Measurements from ENCODE around the gene LANCL2.
A peak's percentile ranks its signal among the peaks of the same experiment; 100 is the strongest.
"Not testable (repeated sequence)": the region's sequence is repeated elsewhere in the genome, so short reads cannot be mapped to it uniquely, and the experiment has no call there.

The LANCL2 gene

GRCh38 chr7:55471594-55471993 lies 106.5 kb downstream of the LANCL2 start:
- DNase-seq (ENCODE audit: low read depth) = not testable (repeated sequence)

- not testable (repeated sequence) for DNase-seq (ENCODE audit: low read depth)
These were observed 107.3 kb downstream of the LANCL2 start for GRCh38 chr7:55472406-55472805.

GRCh38 chr7:55472928-55473725 lies 108.0 kb downstream of the LANCL2 start:
- DNase-seq (ENCODE audit: low read depth) = no peak

- DNase-seq (ENCODE audit: low read depth) = no peak
These were observed 108.8 kb downstream of the LANCL2 start for GRCh38 chr7:55473932-55474331.

- no peak for DNase-seq (ENCODE audit: low read depth)
These were observed 110.1 kb downstream of the LANCL2 start for GRCh38 chr7:55474944-55475854.

- no peak for DNase-seq (ENCODE audit: low read depth)
These were observed 111.0 kb downstream of the LANCL2 start for GRCh38 chr7:55475855-55476803.

- no peak for DNase-seq (ENCODE audit: low read depth)
These were observed 112.0 kb downstream of the LANCL2 start for GRCh38 chr7:55476852-55477780.

GRCh38 chr7:55477781-55478374 lies 112.7 kb downstream of the LANCL2 start:
- peak; percentile 69 for DNase-seq (ENCODE audit: low read depth)

GRCh38 chr7:55478700-55479099 lies 113.6 kb downstream of the LANCL2 start:
- DNase-seq (ENCODE audit: low read depth) = no peak

- DNase-seq (ENCODE audit: low read depth) = no peak
These were observed 116.0 kb downstream of the LANCL2 start for GRCh38 chr7:55481155-55481554.

GRCh38 chr7:55483046-55483445 lies 117.9 kb downstream of the LANCL2 start:
- DNase-seq (ENCODE audit: low read depth) = no peak
